MM.1S (cell line): Measurements from ENCODE around the gene SCAI.

Experiments
- DNase-seq: peaks from one replicate; pipeline ENCODE4 v3.0.0-alpha.2; 2015
- H2AFZ ChIP-seq: fragments of 300-600 bp; sonication (generic); 2 replicates; pipeline ENCODE4 v1.6.0; 2016; ENCODE audit warnings: antibody characterized with exemption, low read length
- H3F3A ChIP-seq: fragments of 300-600 bp; sonication (generic); 2 replicates; pipeline ENCODE4 v1.6.1; 2016; ENCODE audit warnings: mild to moderate bottlenecking, antibody characterized with exemption, low read length, moderate library complexity, mixed read lengths; ENCODE audit not compliant: insufficient read depth
- H3K27ac ChIP-seq: fragments of 300-600 bp; sonication (generic); 2 replicates; pipeline ENCODE4 v1.5.1; 2016; ENCODE audit warnings: mild to moderate bottlenecking, low read length
- H3K27me3 ChIP-seq: fragments of 300-600 bp; sonication (generic); replicated peaks from 2 replicates; pipeline ENCODE4 v1.6.0; 2016; ENCODE audit warnings: low read length; ENCODE audit not compliant: insufficient read depth
- H3K36me3 ChIP-seq: fragments of 300-600 bp; sonication (generic); replicated peaks from 2 replicates; pipeline ENCODE4 v1.6.1; 2016; ENCODE audit warnings: mild to moderate bottlenecking, low read length, mixed read lengths; ENCODE audit not compliant: insufficient read depth
- H3K4me1 ChIP-seq: fragments of 300-600 bp; sonication (generic); 2 replicates; pipeline ENCODE4 v1.6.1; 2016; ENCODE audit warnings: low read length, mixed read lengths
- H3K4me2 ChIP-seq: fragments of 300-600 bp; sonication (generic); 2 replicates; pipeline ENCODE4 v1.6.0; 2016; ENCODE audit warnings: low read depth, low read length
- H3K4me3 ChIP-seq: fragments of 300-600 bp; sonication (generic); 2 replicates; pipeline ENCODE4 v1.5.1; 2016; ENCODE audit warnings: low read length, mixed read lengths
- H3K79me2 ChIP-seq: fragments of 300-600 bp; sonication (generic); 2 replicates; pipeline ENCODE4 v1.6.1; 2016; ENCODE audit warnings: mixed run types, low read length, mixed read lengths
- H3K9ac ChIP-seq: fragments of 300-600 bp; sonication (generic); 2 replicates; pipeline ENCODE4 v1.6.1; 2016; ENCODE audit warnings: low read length, mixed read lengths
- H3K9me2 ChIP-seq: fragments of 300-600 bp; sonication (generic); replicated peaks from 2 replicates; pipeline ENCODE4 v1.6.1; 2016; ENCODE audit warnings: mild to moderate bottlenecking, low read length, mixed read lengths; ENCODE audit not compliant: insufficient read depth
- H3K9me3 ChIP-seq: fragments of 300-600 bp; sonication (generic); replicated peaks from 2 replicates; pipeline ENCODE4 v1.6.1; 2016; ENCODE audit warnings: mild to moderate bottlenecking, low read length, mixed read lengths; ENCODE audit not compliant: insufficient read depth
- H4K20me1 ChIP-seq: fragments of 300-600 bp; sonication (generic); 2 replicates; pipeline ENCODE4 v1.6.1; 2016; ENCODE audit warnings: mild to moderate bottlenecking, low read length, moderate library complexity, mixed read lengths; ENCODE audit not compliant: insufficient read depth
- EZH2 ChIP-seq: fragments of 300-600 bp; sonication (generic); optimal IDR thresholded peaks from 2 replicates; pipeline ENCODE3; 2017; ENCODE audit warnings: low read depth, mild to moderate bottlenecking, antibody characterized with exemption, low read length, mixed read lengths
- EZH2phosphoT487 ChIP-seq: fragments of 300-600 bp; sonication (generic); IDR thresholded peaks from 2 replicates; pipeline ENCODE4 v1.6.1; 2018; ENCODE audit warnings: antibody characterized with exemption, low read length
- TF ChIP-seq, protein P1 (sequence below): fragments of 300-600 bp; sonication (generic); IDR thresholded peaks from 2 replicates; pipeline ENCODE4 v1.5.1; 2016; ENCODE audit warnings: antibody characterized with exemption, low read length, mixed read lengths

Gene SCAI

GRCh38 chr9:125008599-125008998, 134.7 kb downstream of the SCAI start:
- H3K4me1 ChIP-seq: no peaks in the 10 kb centered on the region
- no peak for DNase-seq
- TF ChIP-seq EZH2 (no peak), EZH2phosphoT487 (no peak)
- TF ChIP-seq, protein P1, sequence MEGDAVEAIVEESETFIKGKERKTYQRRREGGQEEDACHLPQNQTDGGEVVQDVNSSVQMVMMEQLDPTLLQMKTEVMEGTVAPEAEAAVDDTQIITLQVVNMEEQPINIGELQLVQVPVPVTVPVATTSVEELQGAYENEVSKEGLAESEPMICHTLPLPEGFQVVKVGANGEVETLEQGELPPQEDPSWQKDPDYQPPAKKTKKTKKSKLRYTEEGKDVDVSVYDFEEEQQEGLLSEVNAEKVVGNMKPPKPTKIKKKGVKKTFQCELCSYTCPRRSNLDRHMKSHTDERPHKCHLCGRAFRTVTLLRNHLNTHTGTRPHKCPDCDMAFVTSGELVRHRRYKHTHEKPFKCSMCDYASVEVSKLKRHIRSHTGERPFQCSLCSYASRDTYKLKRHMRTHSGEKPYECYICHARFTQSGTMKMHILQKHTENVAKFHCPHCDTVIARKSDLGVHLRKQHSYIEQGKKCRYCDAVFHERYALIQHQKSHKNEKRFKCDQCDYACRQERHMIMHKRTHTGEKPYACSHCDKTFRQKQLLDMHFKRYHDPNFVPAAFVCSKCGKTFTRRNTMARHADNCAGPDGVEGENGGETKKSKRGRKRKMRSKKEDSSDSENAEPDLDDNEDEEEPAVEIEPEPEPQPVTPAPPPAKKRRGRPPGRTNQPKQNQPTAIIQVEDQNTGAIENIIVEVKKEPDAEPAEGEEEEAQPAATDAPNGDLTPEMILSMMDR: no peak
- no peaks in the 10 kb centered on the region for H3K36me3 ChIP-seq
- H3K27ac ChIP-seq: no peak overlapping the region
- no peaks in the 10 kb centered on the region for H3K79me2 ChIP-seq
- H3K27me3 ChIP-seq: no peaks in the 10 kb centered on the region
- H2AFZ ChIP-seq: no peak overlapping the region
- H3K9ac ChIP-seq: no peak overlapping the region
- no peaks in the 10 kb centered on the region for H3F3A ChIP-seq
- no peaks in the 10 kb centered on the region for H3K9me3 ChIP-seq
- H3K9me2 ChIP-seq: no peaks in the 10 kb centered on the region
- H3K4me3 ChIP-seq: no peak overlapping the region
- no peak overlapping the region for H3K4me2 ChIP-seq
- no peaks in the 10 kb centered on the region for H4K20me1 ChIP-seq

GRCh38 chr9:125003332-125003731, 140.0 kb downstream of the SCAI start:
- no peaks in the 10 kb centered on the region for H3F3A ChIP-seq
- H3K9ac ChIP-seq: no peak overlapping the region
- H3K36me3 ChIP-seq: no peaks in the 10 kb centered on the region
- TF ChIP-seq EZH2phosphoT487 (no peak), EZH2 (no peak)
- TF ChIP-seq, protein P1: no peak
- no peak overlapping the region for H3K4me2 ChIP-seq
- H3K4me3 ChIP-seq: no peak overlapping the region
- H4K20me1 ChIP-seq: no peaks in the 10 kb centered on the region
- no peaks in the 10 kb centered on the region for H3K79me2 ChIP-seq
- no peak overlapping the region for H3K27ac ChIP-seq
- no peaks in the 10 kb centered on the region for H3K4me1 ChIP-seq
- no peak overlapping the region for H2AFZ ChIP-seq
- no peaks in the 10 kb centered on the region for H3K9me2 ChIP-seq
- DNase-seq: no peak
- H3K27me3 ChIP-seq: no peaks in the 10 kb centered on the region
- H3K9me3 ChIP-seq: no peaks in the 10 kb centered on the region

DNA sequence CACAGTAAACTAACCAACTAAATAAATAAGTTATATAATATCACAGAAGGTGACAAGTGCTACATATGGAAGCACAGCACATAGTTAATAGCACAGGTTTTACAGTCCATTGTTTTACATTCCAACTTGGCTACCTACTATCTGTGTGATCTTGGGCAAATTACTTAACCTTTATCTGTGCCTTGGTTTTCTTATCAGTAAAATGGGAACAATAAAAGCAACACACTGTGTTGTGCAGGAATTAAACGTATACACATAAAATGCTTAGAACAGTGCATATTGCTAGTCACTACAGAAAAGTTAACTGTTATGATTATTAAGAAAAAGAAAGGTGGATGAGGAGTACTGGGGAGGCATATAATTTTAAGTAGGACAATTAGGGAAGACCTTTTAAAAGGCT, 159.6 kb downstream of the SCAI start:
- Histone ChIP-seq H2AFZ (no peak overlapping the region), H3K9me3 (no peaks in the 10 kb centered on the region), H3F3A (no peaks in the 10 kb centered on the region), H4K20me1 (no peaks in the 10 kb centered on the region), H3K36me3 (no peaks in the 10 kb centered on the region), H3K9me2 (no peaks in the 10 kb centered on the region), H3K79me2 (no peaks in the 10 kb centered on the region), H3K27ac (no peak overlapping the region), H3K4me1 (no peaks in the 10 kb centered on the region), H3K4me2 (no peak overlapping the region), H3K27me3 (no peaks in the 10 kb centered on the region), H3K9ac (no peak overlapping the region), H3K4me3 (no peak overlapping the region)
- no peak for DNase-seq
- TF ChIP-seq EZH2phosphoT487 (no peak), EZH2 (no peak)
- TF ChIP-seq, protein P1: no peak
